HCT116 (cell line): Measurements from ENCODE around the gene MORF4L1. TPM values are rescaled to one million over a fixed set of nuclear protein-coding genes. Genes with fewer than 3 reads are reported as not detected.

Experiments used
- ATAC-seq: fragments of 200-7000 bp; cut with Tn5 transposase; 2 replicates; pipeline ENCODE4 v1.9.1; 2020; ENCODE audit warnings: mild to moderate bottlenecking, moderate library complexity
- BruUV-seq: library from RNA; stranded (reverse); fragments of 400-500 nt; replicated peaks from 2 replicates; lab custom pipeline; 2021; lab: Mats Ljungman, UMichigan
- CTCF ChIA-PET: fragments of 300-600 bp; sonication (Branson Sonifier 250); formaldehyde crosslinking; loops from one replicate; lab custom pipeline; 2021; ENCODE audit warnings: antibody characterized with exemption; lab: Charles Lee
- POLR2A ChIA-PET: fragments of 300-600, 350-600 bp; sonication (Branson Sonifier 250); formaldehyde crosslinking; loops from one replicate; lab custom pipeline; 2021; ENCODE audit warnings: antibody characterized with exemption; lab: Charles Lee
- RAD21 ChIA-PET, 2 experiments: fragments of 300-600 bp; sonication (Branson Sonifier 250); formaldehyde crosslinking; loops; one replicate each; lab custom pipeline; 2023; ENCODE audit warnings: low total read pairs in 2 of 2; ENCODE audit not compliant: uncharacterized antibody in 2 of 2, unreplicated experiment in 2 of 2, low non-redundant PET in 1 of 2; lab: Charles Lee
- DNase-seq: peaks from one replicate; pipeline ENCODE4 v3.0.0-alpha.2; 2010; ENCODE audit warnings: low read depth, low spot score
- H2AFZ ChIP-seq: fragments of 200-600 bp; shearing (Covaris generic), sonication (generic); 2 replicates; pipeline ENCODE4 v1.6.1; 2017; ENCODE audit warnings: low read depth, mixed run types, mixed read lengths, antibody characterized with exemption, low read length; ENCODE audit not compliant: poor library complexity, severe bottlenecking
- H3K27ac ChIP-seq: 2 replicates; pipeline ENCODE4 v1.5.1; 2012; ENCODE audit warnings: low read depth, low read length
- H3K27me3 ChIP-seq: fragments of 200-600 bp; sonication (generic); 2 replicates; pipeline ENCODE4 v1.6.1; 2016; ENCODE audit warnings: mixed run types, low read length, mixed read lengths; ENCODE audit not compliant: insufficient read depth
- H3K36me3 ChIP-seq, 2 experiments: fragments of 200-500 bp in 1 of 2; fragments of 200-600 bp in 1 of 2; sonication (Bioruptor generic) in 1 of 2; sonication (generic) in 1 of 2; 2 replicates each; pipeline versions ENCODE4 v1.5.1 to v1.6.1; 2014 to 2016; ENCODE audit warnings: low read length in 2 of 2, inconsistent platforms in 1 of 2, mixed read lengths in 1 of 2, mixed run types in 1 of 2; ENCODE audit not compliant: insufficient read depth in 2 of 2, control insufficient read depth in 1 of 2
- H3K4me1 ChIP-seq, 2 experiments: fragments of 200-600 bp in 1 of 2; sonication (generic) in 1 of 2; 2 replicates each; pipeline versions ENCODE4 v1.5.1 to v1.6.1; 2012 to 2017; ENCODE audit warnings: low read length in 2 of 2, inconsistent platforms in 1 of 2, mild to moderate bottlenecking in 1 of 2, mixed read lengths in 1 of 2, mixed run types in 1 of 2, moderate library complexity in 1 of 2; ENCODE audit not compliant: insufficient read depth in 2 of 2, control insufficient read depth in 1 of 2
- H3K4me2 ChIP-seq: fragments of 200-600 bp; sonication (generic); 2 replicates; pipeline ENCODE4 v1.6.1; 2017; ENCODE audit warnings: mixed run types, low read length, mixed read lengths
- H3K4me3 ChIP-seq, 2 experiments: fragments of 200-600 bp in 1 of 2; sonication (generic) in 1 of 2; replicated peaks in 1 of 2; 2 replicates each; pipeline ENCODE4 v1.5.1; 2011 to 2016; ENCODE audit warnings: low read length in 2 of 2, control low read depth in 1 of 2, low read depth in 1 of 2, mild to moderate bottlenecking in 1 of 2, mixed read lengths in 1 of 2, mixed run types in 1 of 2
- H3K79me2 ChIP-seq: fragments of 200-600 bp; sonication (generic); 2 replicates; pipeline ENCODE4 v1.6.1; 2017; ENCODE audit warnings: mild to moderate bottlenecking, mixed run types, low read length, moderate library complexity, mixed read lengths; ENCODE audit not compliant: insufficient read depth
- H3K9ac ChIP-seq: fragments of 200-600 bp; sonication (generic); 2 replicates; pipeline ENCODE4 v1.6.1; 2016; ENCODE audit warnings: low read length, mixed read lengths
- H3K9me2 ChIP-seq: fragments of 200-600 bp; sonication (generic), shearing (Covaris generic); 2 replicates; pipeline ENCODE4 v1.6.1; 2017; ENCODE audit warnings: mixed run types, mild to moderate bottlenecking, moderate library complexity; ENCODE audit not compliant: insufficient read depth
- H3K9me3 ChIP-seq, 2 experiments: fragments of 200-500 bp in 1 of 2; fragments of 200-600 bp in 1 of 2; sonication (Bioruptor generic) in 1 of 2; sonication (generic) in 1 of 2; 2 replicates each; pipeline ENCODE4 v1.6.1; 2014 to 2017; ENCODE audit warnings: low read length in 2 of 2, mixed read lengths in 2 of 2, inconsistent platforms in 1 of 2, low read depth in 1 of 2, mild to moderate bottlenecking in 1 of 2, mixed run types in 1 of 2, moderate library complexity in 1 of 2; ENCODE audit not compliant: control insufficient read depth in 1 of 2, insufficient read depth in 1 of 2
- H4K20me1 ChIP-seq: fragments of 200-600 bp; sonication (generic), shearing (Covaris generic); 2 replicates; pipeline ENCODE4 v1.6.1; 2017; ENCODE audit warnings: mixed run types, mild to moderate bottlenecking, moderate library complexity; ENCODE audit not compliant: insufficient read depth
- CBX3 ChIP-seq: IDR thresholded peaks from 2 replicates; pipeline ENCODE4 v1.6.1; 2012; ENCODE audit warnings: low read depth
- CEBPB ChIP-seq: IDR thresholded peaks from 2 replicates; pipeline ENCODE4 v1.6.1; 2012; ENCODE audit warnings: low read depth
- EGR1 ChIP-seq: IDR thresholded peaks from 2 replicates; pipeline ENCODE4 v1.6.1; 2012; ENCODE audit warnings: low read depth
- FOSL1 ChIP-seq: IDR thresholded peaks from 2 replicates; pipeline ENCODE4 v1.6.1; 2012; ENCODE audit warnings: low read depth
- JUND ChIP-seq: IDR thresholded peaks from 2 replicates; pipeline ENCODE4 v1.6.1; 2012
- RAD21 ChIP-seq: IDR thresholded peaks from 2 replicates; pipeline ENCODE4 v1.6.1; 2012; ENCODE audit warnings: low read depth, mild to moderate bottlenecking
- SIN3A ChIP-seq: IDR thresholded peaks from 2 replicates; pipeline ENCODE4 v1.6.1; 2012; ENCODE audit warnings: low read depth
- SRF ChIP-seq: IDR thresholded peaks from 2 replicates; pipeline ENCODE4 v1.6.1; 2012; ENCODE audit warnings: low read depth
- TCF7L2 ChIP-seq: IDR thresholded peaks from 2 replicates; pipeline ENCODE4 v1.7.0; 2011; ENCODE audit warnings: borderline replicate concordance, inconsistent platforms; ENCODE audit not compliant: insufficient read depth, insufficient read length; ENCODE audit errors: extremely low read depth
- ZNF274 ChIP-seq: fragments of 200-500 bp; sonication (Bioruptor generic); IDR thresholded peaks from 2 replicates; pipeline ENCODE4 v1.6.1; 2014; ENCODE audit warnings: mild to moderate bottlenecking, low read depth, low read length, inconsistent platforms
- intact Hi-C: fragments of 100-400 bp; cut with micrococcal nuclease; formaldehyde crosslinking; loops from 2 replicates; pipeline ENCODE4 v1.10.0; 2022
- total RNA-seq: library from RNA; stranded (reverse); gene quantifications from one replicate; pipeline ENCODE4 v1.2.1, GENCODE V29; 2021; ENCODE audit not compliant: unreplicated experiment
- TF ChIP-seq, protein P1 (sequence below): IDR thresholded peaks from 2 replicates; pipeline ENCODE4 v1.6.1; 2011; ENCODE audit warnings: mild to moderate bottlenecking, low read length, moderate library complexity; ENCODE audit not compliant: insufficient replicate concordance; ENCODE audit errors: extremely low read depth
- TF ChIP-seq, protein P2 (sequence below): IDR thresholded peaks from 2 replicates; pipeline ENCODE4 v1.6.1; 2012

MORF4L1 gene
- total RNA-seq, 1 experiment from 2014 or later = 273 TPM

GRCh38 chr15:78928616-78929093 is 56.0 kb downstream of the MORF4L1 start:
- TF ChIP-seq CEBPB (no peak), SIN3A (no peak), CBX3 (no peak), ZNF274 (no peak), RAD21 (no peak), EGR1 (no peak), SRF (no peak), JUND (no peak), TCF7L2 (no peak), FOSL1 (no peak)
- TF ChIP-seq, protein P1, sequence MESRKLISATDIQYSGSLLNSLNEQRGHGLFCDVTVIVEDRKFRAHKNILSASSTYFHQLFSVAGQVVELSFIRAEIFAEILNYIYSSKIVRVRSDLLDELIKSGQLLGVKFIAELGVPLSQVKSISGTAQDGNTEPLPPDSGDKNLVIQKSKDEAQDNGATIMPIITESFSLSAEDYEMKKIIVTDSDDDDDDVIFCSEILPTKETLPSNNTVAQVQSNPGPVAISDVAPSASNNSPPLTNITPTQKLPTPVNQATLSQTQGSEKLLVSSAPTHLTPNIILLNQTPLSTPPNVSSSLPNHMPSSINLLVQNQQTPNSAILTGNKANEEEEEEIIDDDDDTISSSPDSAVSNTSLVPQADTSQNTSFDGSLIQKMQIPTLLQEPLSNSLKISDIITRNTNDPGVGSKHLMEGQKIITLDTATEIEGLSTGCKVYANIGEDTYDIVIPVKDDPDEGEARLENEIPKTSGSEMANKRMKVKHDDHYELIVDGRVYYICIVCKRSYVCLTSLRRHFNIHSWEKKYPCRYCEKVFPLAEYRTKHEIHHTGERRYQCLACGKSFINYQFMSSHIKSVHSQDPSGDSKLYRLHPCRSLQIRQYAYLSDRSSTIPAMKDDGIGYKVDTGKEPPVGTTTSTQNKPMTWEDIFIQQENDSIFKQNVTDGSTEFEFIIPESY = no peak
- TF ChIP-seq, protein P2, sequence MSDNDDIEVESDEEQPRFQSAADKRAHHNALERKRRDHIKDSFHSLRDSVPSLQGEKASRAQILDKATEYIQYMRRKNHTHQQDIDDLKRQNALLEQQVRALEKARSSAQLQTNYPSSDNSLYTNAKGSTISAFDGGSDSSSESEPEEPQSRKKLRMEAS = no peak
- TF ChIP-seq, all 23 proteins: peak for 0
- Histone ChIP-seq H3K36me3 (no peaks in the 10 kb centered on the region; a peak in 1 of 4 replicates), H3K4me1 (peaks cover 10 to 26% of the 10 kb centered on the region in 2 experiments), H3K9me2 (no peaks in the 10 kb centered on the region), H3K4me2 (no peak overlapping the region), H3K9ac (no peak overlapping the region), H4K20me1 (no peaks in the 10 kb centered on the region), H3K79me2 (no peaks in the 10 kb centered on the region), H3K27me3 (no peaks in the 10 kb centered on the region), H3K4me3 (no peak overlapping the region), H2AFZ (no peak overlapping the region), H3K27ac (no peak overlapping the region), H3K9me3 (no peaks in the 10 kb centered on the region)
- RAD21 ChIA-PET = no interaction called here
- CTCF ChIA-PET = interaction anchor here (1.0 kb wide), 1 partner anchor 51 kb away, joined by 3 read pairs; no protein-coding TSS in a partner anchor
- intact Hi-C loops = no loop called here
- POLR2A ChIA-PET = no interaction called here
- ATAC-seq (no peak), DNase-seq (no peak)
- BruUV-seq = no TSS peak
